OCI-LY3 (cell line): Measurements from ENCODE around the gene GADL1.

Source experiments
- EZH2phosphoT487 ChIP-seq: fragments of 200-600 bp; shearing (Covaris generic); IDR thresholded peaks from 2 replicates; pipeline ENCODE4 v1.6.1; 2018; ENCODE audit warnings: antibody characterized with exemption, mixed run types, low read depth
- TF ChIP-seq, protein P1 (sequence below): fragments of 200-600, 300-600 bp; sonication (generic); IDR thresholded peaks from 2 replicates; pipeline ENCODE4 v1.5.1; 2014; ENCODE audit warnings: antibody characterized with exemption, low read length, low read depth

DNA sequence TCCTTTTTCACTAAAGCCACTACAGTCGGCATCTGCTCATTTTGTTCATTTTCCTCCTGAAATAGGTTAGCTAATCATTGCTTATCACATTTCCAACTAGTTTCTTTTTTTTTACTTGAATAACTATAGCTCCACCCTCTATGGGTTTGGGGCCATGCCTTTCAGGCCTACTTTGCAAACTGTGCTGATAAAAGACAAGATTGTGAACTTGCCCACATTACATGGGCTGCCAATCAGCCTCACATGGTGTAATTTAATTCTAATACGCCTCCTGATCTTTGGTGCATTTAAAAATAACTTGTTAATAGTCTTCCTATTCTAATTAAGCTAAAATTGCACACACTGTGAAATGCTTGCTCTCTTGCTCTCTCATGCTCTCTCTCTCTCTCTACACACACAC, 197.6 kb downstream of the GADL1 start:
- no peak for TF ChIP-seq EZH2phosphoT487
- TF ChIP-seq, protein P1, sequence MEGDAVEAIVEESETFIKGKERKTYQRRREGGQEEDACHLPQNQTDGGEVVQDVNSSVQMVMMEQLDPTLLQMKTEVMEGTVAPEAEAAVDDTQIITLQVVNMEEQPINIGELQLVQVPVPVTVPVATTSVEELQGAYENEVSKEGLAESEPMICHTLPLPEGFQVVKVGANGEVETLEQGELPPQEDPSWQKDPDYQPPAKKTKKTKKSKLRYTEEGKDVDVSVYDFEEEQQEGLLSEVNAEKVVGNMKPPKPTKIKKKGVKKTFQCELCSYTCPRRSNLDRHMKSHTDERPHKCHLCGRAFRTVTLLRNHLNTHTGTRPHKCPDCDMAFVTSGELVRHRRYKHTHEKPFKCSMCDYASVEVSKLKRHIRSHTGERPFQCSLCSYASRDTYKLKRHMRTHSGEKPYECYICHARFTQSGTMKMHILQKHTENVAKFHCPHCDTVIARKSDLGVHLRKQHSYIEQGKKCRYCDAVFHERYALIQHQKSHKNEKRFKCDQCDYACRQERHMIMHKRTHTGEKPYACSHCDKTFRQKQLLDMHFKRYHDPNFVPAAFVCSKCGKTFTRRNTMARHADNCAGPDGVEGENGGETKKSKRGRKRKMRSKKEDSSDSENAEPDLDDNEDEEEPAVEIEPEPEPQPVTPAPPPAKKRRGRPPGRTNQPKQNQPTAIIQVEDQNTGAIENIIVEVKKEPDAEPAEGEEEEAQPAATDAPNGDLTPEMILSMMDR, result no peak
